Measurements from ENCODE around the gene TIAM1. TPM values are rescaled to one million over a fixed set of nuclear protein-coding genes. Genes with fewer than 3 reads are reported as not detected.

TIAM1 gene
- total and polyA plus RNA-seq, 2 of the 8 experiments (the other 6 are each of a cell fraction or from before 2014, with no cell fraction given) = 10.1 to 30.7 TPM

DNA sequence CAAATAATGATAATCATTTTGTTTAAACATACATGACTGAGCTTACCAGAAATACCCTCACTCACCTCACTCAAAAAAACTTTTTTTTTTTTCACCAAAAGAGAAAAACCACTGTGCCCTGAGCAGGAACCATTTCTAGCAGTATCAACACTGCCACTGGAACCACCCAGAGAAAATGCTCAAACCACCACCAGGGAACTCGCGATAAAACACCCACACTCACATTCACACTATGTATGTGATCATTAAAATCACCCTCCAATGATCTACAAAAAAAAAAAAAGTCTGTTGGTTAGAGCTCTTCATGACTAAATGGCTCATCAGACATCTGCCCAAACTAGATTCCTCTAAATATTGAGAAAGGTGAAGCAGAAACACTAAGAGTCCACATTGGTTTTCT lies 11.5 kb downstream of the TIAM1 start:
- H3K79me1 ChIP-seq (ENCODE audit: low read depth, low read length) = peaks cover 2% of the 10 kb centered on the region; the same call in 1 of the 2 replicates
- ChIA-PET POLR2A (ENCODE audit: partially characterized antibody) (interaction anchor here (0.6 kb wide), 1 partner anchor 227 kb away, joined by 3 read pairs; no protein-coding TSS in a partner anchor), CTCF (ENCODE audit: partially characterized antibody) (interaction anchor here (1.1 to 2.8 kb wide), 3 partner anchors 9 to 127 kb away, joined by 3 to 10 read pairs (median 5); partner anchors contain the start of gene TIAM1)
- H3K23me2 ChIP-seq (ENCODE audit: low read depth, low read length) = no peaks in the 10 kb centered on the region
- no peak overlapping the region for H2AK5ac ChIP-seq (ENCODE audit: low read depth, low read length)
- no peak overlapping the region for H3K9ac ChIP-seq (replicated peaks in 1 of 4; ENCODE audit: extremely low read depth in 1 of 4, low read depth in 3 of 4, low read length in 3 of 4)
- FAIRE-seq (no peak), DNase-seq (ENCODE audit: low read depth in 1 of 2, low spot score in 2 of 2) (no peak)
- no peak overlapping the region for H3K23ac ChIP-seq (ENCODE audit: insufficient read length)
- H4K91ac ChIP-seq (replicated peaks; ENCODE audit: insufficient read length, low read length) = no peak overlapping the region
- peaks cover 0 to 4% of the 10 kb centered on the region in 2 experiments; a peak in 1 of 4 replicates for H3K79me2 ChIP-seq (ENCODE audit: control insufficient read depth in 1 of 2, insufficient read depth in 2 of 2, low read length in 2 of 2)
- no peaks in the 10 kb centered on the region for H3K27me3 ChIP-seq (replicated peaks in 1 of 4; ENCODE audit: control insufficient read depth in 3 of 4, extremely low read depth in 1 of 4, insufficient read depth in 3 of 4, low read length in 3 of 4)
- no peak overlapping the region for H3K18ac ChIP-seq (ENCODE audit: extremely low read depth, low read length)
- no peak overlapping the region for H2BK12ac ChIP-seq (ENCODE audit: low read depth, low read length)
- H4K20me1 ChIP-seq (replicated peaks in 1 of 2; ENCODE audit: control insufficient read depth in 1 of 2, insufficient read depth in 2 of 2, low read length in 2 of 2) = no peaks in the 10 kb centered on the region
- no peak overlapping the region for H3K27ac ChIP-seq (ENCODE audit: low read depth, low read length)
- H2BK15ac ChIP-seq (ENCODE audit: low read length) = no peak overlapping the region
- no peak overlapping the region for H3K14ac ChIP-seq (ENCODE audit: insufficient read length)
- no peaks in the 10 kb centered on the region; a peak in 1 of 8 replicates for H3K36me3 ChIP-seq (ENCODE audit: control insufficient read depth in 2 of 4, insufficient read depth in 4 of 4, low read length in 3 of 4)
- H3K4me1 ChIP-seq (replicated peaks in 1 of 4; ENCODE audit: control insufficient read depth in 3 of 4, insufficient read depth in 4 of 4, low read length in 3 of 4) = no peaks in the 10 kb centered on the region; a peak in 1 of 7 replicates
- no peak overlapping the region for H4K5ac ChIP-seq (ENCODE audit: insufficient read length, low read depth, low read length)
- no peaks in the 10 kb centered on the region; a peak in 2 of 4 replicates for H3K9me3 ChIP-seq (ENCODE audit: insufficient read depth in 2 of 2, low read depth in 1 of 2, low read length in 1 of 2)
- H2BK120ac ChIP-seq (replicated peaks; ENCODE audit: low read depth, low read length) = no peak overlapping the region
- no peak overlapping the region for H2AFZ ChIP-seq (ENCODE audit: low read length)
- no peak overlapping the region for H3K56ac ChIP-seq (replicated peaks; ENCODE audit: insufficient read length, low read depth, low read length)
- 100% methylated on average over 2 of the region's 2 CpGs; no CpG with 5 or more reads in 1 of the 2 experiments for WGBS, 2 experiments (ENCODE audit: extremely low coverage in 1 of 2, insufficient coverage in 1 of 2, insufficient read length in 1 of 2, insufficient replicate concordance in 2 of 2, low coverage in 1 of 2, low lambda C conversion rate in 2 of 2, missing lambda C conversion rate in 1 of 2)
- no peak overlapping the region for H4K8ac ChIP-seq (ENCODE audit: extremely low read depth, insufficient read depth, low read length)
- H3K4me3 ChIP-seq (ENCODE audit: extremely low read depth in 1 of 4, insufficient read depth in 2 of 4, low read depth in 3 of 4, low read length in 4 of 4) = no peak overlapping the region
- H3K4me2 ChIP-seq (ENCODE audit: insufficient read depth in 1 of 2, low read depth in 2 of 2, low read length in 2 of 2) = no peak overlapping the region
- no peak overlapping the region for H2BK20ac ChIP-seq (ENCODE audit: low read length)
- no peak overlapping the region for H3K4ac ChIP-seq (replicated peaks; ENCODE audit: insufficient read length, low read depth, low read length)
- H2BK5ac ChIP-seq (ENCODE audit: low read depth, low read length) = no peak overlapping the region
- TF ChIP-seq EZH2 (IDR thresholded peaks at IDR 0.05; ENCODE audit: low read depth, low read length, severe bottlenecking) (no peak), SP1 (IDR thresholded peaks at IDR 0.05; ENCODE audit: low read depth, low read length) (no peak), CBX5 (IDR thresholded peaks at IDR 0.05; ENCODE audit: low read depth, low read length) (no peak), TEAD4 (IDR thresholded peaks at IDR 0.05; ENCODE audit: low read depth, low read length) (no peak), RNF2 (IDR thresholded peaks at IDR 0.05; ENCODE audit: borderline replicate concordance, low read depth, low read length, missing control alignments, poor library complexity, severe bottlenecking) (no peak), NRF1 (IDR thresholded peaks at IDR 0.05; ENCODE audit: low read depth, low read length) (no peak), SIX5 (IDR thresholded peaks at IDR 0.05; ENCODE audit: low read depth, low read length) (no peak)
